IMR-90 (cell line): ENCODE data around the gene KRT34. TPM values are rescaled to one million over a fixed set of nuclear protein-coding genes. Genes with fewer than 3 reads are reported as not detected.
A peak's percentile ranks its signal among the peaks of the same experiment; 100 is the strongest.

Experiments
- ATAC-seq: fragments of 200-7000 bp; cut with Tn5 transposase; 2 replicates; pipeline ENCODE4 v1.9.1; 2020; ENCODE audit warnings: low read depth, mild to moderate bottlenecking, moderate library complexity
- BruUV-seq: library from RNA; stranded (reverse); fragments of 400-500 nt; replicated peaks from 2 replicates; lab custom pipeline; 2021; lab: Mats Ljungman, UMichigan
- CTCF ChIA-PET: fragments of 300-600 bp; formaldehyde crosslinking; extraction: SDS; loops from one replicate; lab custom pipeline; 2021; ENCODE audit warnings: antibody characterized with exemption; lab: Yijun Ruan, JAX
- POLR2A ChIA-PET: fragments of 300-600 bp; sonication (Branson Sonifier 250); formaldehyde crosslinking; loops from one replicate; lab custom pipeline; 2022; ENCODE audit warnings: antibody characterized with exemption; ENCODE audit not compliant: unreplicated experiment; lab: Charles Lee
- DNase-seq: peaks from one replicate; pipeline ENCODE4 v3.0.0; 2013
- H2AFZ ChIP-seq: replicated peaks from 2 replicates; pipeline ENCODE3; 2013; ENCODE audit warnings: low read length, mild to moderate bottlenecking; ENCODE audit not compliant: poor library complexity
- H2AK5ac ChIP-seq: 2 replicates; pipeline ENCODE4 v1.6.1; 2013; ENCODE audit warnings: low read depth, low read length, inconsistent platforms
- H2AK9ac ChIP-seq: replicated peaks from 2 replicates; pipeline ENCODE3; 2013; ENCODE audit warnings: mild to moderate bottlenecking, low read depth, low read length, moderate library complexity; ENCODE audit not compliant: poor library complexity
- H2BK120ac ChIP-seq: 2 replicates; pipeline ENCODE4 v1.6.1; 2013; ENCODE audit warnings: low read depth, low read length, inconsistent platforms
- H2BK15ac ChIP-seq: 3 replicates; pipeline ENCODE4 v1.6.1; 2013; ENCODE audit warnings: low read depth, low read length, inconsistent platforms
- H2BK20ac ChIP-seq: 2 replicates; pipeline ENCODE4 v1.6.1; 2013; ENCODE audit warnings: low read depth, mild to moderate bottlenecking, inconsistent platforms, low read length, moderate library complexity
- H2BK5ac ChIP-seq: 2 replicates; pipeline ENCODE4 v1.6.1; 2013; ENCODE audit warnings: mild to moderate bottlenecking, low read depth, low read length, inconsistent platforms; ENCODE audit not compliant: poor library complexity, severe bottlenecking
- H3K14ac ChIP-seq: replicated peaks from 2 replicates; pipeline ENCODE4 v1.6.1; 2013; ENCODE audit warnings: low read depth, low read length, inconsistent platforms
- H3K18ac ChIP-seq: 2 replicates; pipeline ENCODE4 v1.6.1; 2013; ENCODE audit warnings: low read depth, low read length, control low read depth
- H3K23ac ChIP-seq: 2 replicates; pipeline ENCODE4 v1.6.1; 2013; ENCODE audit warnings: low read depth, low read length, inconsistent platforms
- H3K27ac ChIP-seq: 2 replicates; pipeline ENCODE4 v1.5.1; 2013; ENCODE audit warnings: mild to moderate bottlenecking, control low read depth, low read length; ENCODE audit not compliant: insufficient read depth
- H3K27me3 ChIP-seq: 2 replicates; pipeline ENCODE4 v1.6.1; 2013; ENCODE audit warnings: low read length; ENCODE audit not compliant: control insufficient read depth, insufficient read depth
- H3K36me3 ChIP-seq: 2 replicates; pipeline ENCODE4 v1.6.1; 2013; ENCODE audit warnings: low read length, mixed read lengths; ENCODE audit not compliant: control insufficient read depth, insufficient read depth
- H3K4ac ChIP-seq: 2 replicates; pipeline ENCODE4 v1.6.1; 2013; ENCODE audit warnings: low read depth, low read length, inconsistent platforms
- H3K4me1 ChIP-seq: 2 replicates; pipeline ENCODE4 v1.6.1; 2013; ENCODE audit warnings: low read length, mixed read lengths; ENCODE audit not compliant: control insufficient read depth, insufficient read depth
- H3K4me2 ChIP-seq: 2 replicates; pipeline ENCODE4 v1.6.1; 2013; ENCODE audit warnings: low read depth, mild to moderate bottlenecking, control low read depth, low read length, moderate library complexity
- H3K4me3 ChIP-seq: 2 replicates; pipeline ENCODE4 v1.5.1; 2013; ENCODE audit warnings: low read depth, mild to moderate bottlenecking, control low read depth, low read length, moderate library complexity; ENCODE audit not compliant: insufficient read depth
- H3K56ac ChIP-seq: 2 replicates; pipeline ENCODE4 v1.6.1; 2013; ENCODE audit warnings: low read length, inconsistent platforms; ENCODE audit not compliant: insufficient read depth; ENCODE audit errors: extremely low read depth
- H3K79me1 ChIP-seq, 2 experiments: 2 replicates each; pipeline ENCODE4 v1.6.1; 2013; ENCODE audit warnings: low read length in 2 of 2, inconsistent platforms in 1 of 2, low read depth in 1 of 2
- H3K9ac ChIP-seq: 2 replicates; pipeline ENCODE4 v1.6.1; 2013; ENCODE audit warnings: low read depth, low read length, control low read depth
- H3K9me1 ChIP-seq: 2 replicates; pipeline ENCODE4 v1.6.1; 2013; ENCODE audit warnings: low read length, inconsistent platforms; ENCODE audit not compliant: insufficient read depth
- H3K9me3 ChIP-seq: 2 replicates; pipeline ENCODE4 v1.6.1; 2013; ENCODE audit warnings: low read length; ENCODE audit not compliant: control insufficient read depth, insufficient read depth
- H4K20me1 ChIP-seq: 2 replicates; pipeline ENCODE4 v1.6.1; 2013; ENCODE audit warnings: low read length, inconsistent platforms; ENCODE audit not compliant: insufficient read depth
- H4K5ac ChIP-seq: 2 replicates; pipeline ENCODE4 v1.6.1; 2013; ENCODE audit warnings: mild to moderate bottlenecking, low read depth, low read length, control low read depth
- H4K8ac ChIP-seq, 2 experiments: 2 replicates each; pipeline ENCODE4 v1.6.1; 2013; ENCODE audit warnings: low read depth in 2 of 2, low read length in 2 of 2, control low read depth in 1 of 2, inconsistent platforms in 1 of 2
- H4K91ac ChIP-seq: 2 replicates; pipeline ENCODE4 v1.6.1; 2013; ENCODE audit warnings: low read depth, low read length, inconsistent platforms; ENCODE audit not compliant: insufficient read depth
- RAD21 ChIP-seq: IDR thresholded peaks from 2 replicates; pipeline ENCODE4 v1.6.1; 2012; ENCODE audit warnings: low read length, improper control_type of control experiment
- WGBS, 2 experiments: methylation state at CpG; one replicate each; pipeline versions ENCODE4 v1.1.5 to v1.1.7; 2013; ENCODE audit warnings: missing lambda C conversion rate in 2 of 2; ENCODE audit not compliant: insufficient read length in 1 of 2; ENCODE audit errors: extremely low coverage in 2 of 2; 5-methylcytosine and 5-hydroxymethylcytosine counted together
- dilution Hi-C: fragments of 300-500 bp; cut with HindIII; formaldehyde crosslinking; loops from one replicate; pipeline ENCODE4 v1.14.3; 2018; ENCODE audit warnings: low sequenced_read_pairs; ENCODE audit not compliant: unreplicated experiment
- in situ Hi-C: fragments of 300-500 bp; cut with MboI; formaldehyde crosslinking; loops from 3 replicates; pipeline ENCODE4 v1.14.3; 2019; ENCODE audit warnings: low sequenced_read_pairs, inconsistent platforms, mixed read lengths
- intact Hi-C: fragments of 100-400 bp; cut with micrococcal nuclease; formaldehyde crosslinking; loops from 2 replicates; pipeline ENCODE4 v1.10.0; 2022
- polyA plus RNA-seq, 3 experiments: library from polyadenylated mRNA; depleted of rRNA; stranded (reverse); fragments of >200 nt; gene quantifications; 2 replicates each; pipeline ENCODE4 v1.2.3, GENCODE V29; 2012; ENCODE audit warnings: low replicate concordance in 1 of 3
- total RNA-seq: library from RNA; depleted of rRNA; stranded (reverse); fragments of >200 nt; gene quantifications from 2 replicates; pipeline ENCODE4 v1.2.3, GENCODE V29; 2012

KRT34 gene
- total and polyA plus RNA-seq, 2 of the 4 experiments (the other 2 are of a cell fraction) = 3.4 to 3.6 TPM

DNA sequence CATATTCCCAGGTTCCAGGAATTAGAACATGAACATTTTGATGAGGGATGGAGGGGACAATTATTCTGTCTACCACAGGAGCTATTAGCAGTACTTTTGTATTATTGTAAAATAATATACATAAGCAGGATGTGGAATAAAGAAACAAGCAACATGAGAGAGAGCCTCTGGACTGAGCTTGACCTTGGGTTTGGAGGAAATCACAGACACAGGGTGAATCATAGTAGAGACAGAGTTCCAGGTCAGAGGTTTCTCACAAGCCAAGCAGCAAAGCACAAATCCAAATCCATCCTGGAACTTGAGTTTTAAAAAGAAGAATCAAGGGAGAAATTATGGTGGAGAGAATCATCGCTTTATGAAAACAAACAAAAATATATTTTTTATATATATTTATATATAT, 10.2 kb upstream of the KRT34 start:
- intact Hi-C loops (no loop called here), in situ Hi-C loops (no loop called here), dilution Hi-C loops (no loop called here)
- H4K91ac ChIP-seq = no peak overlapping the region
- H2AFZ ChIP-seq = no peak overlapping the region
- WGBS, 2 experiments = no CpG with 5 or more reads among the region's 1 CpG
- 0 out of 4 replicates have a peak overlapping the region, but pooled peaks of 1 of the 2 experiments have one; percentile 62 for H4K8ac ChIP-seq
- H3K23ac ChIP-seq = no peak overlapping the region; the same call in 1 of the 2 replicates
- no peak for TF ChIP-seq RAD21
- peaks cover 5% of the 10 kb centered on the region; the same call in 1 of the 2 replicates for H3K4me1 ChIP-seq
- ATAC-seq (peak; percentile 78), DNase-seq (peak; percentile 74)
- 0 out of 2 replicates have a peak overlapping the region, but pooled peaks have one; percentile 79 for H2AK5ac ChIP-seq
- H4K5ac ChIP-seq = no peak overlapping the region
- H3K27me3 ChIP-seq = no peaks in the 10 kb centered on the region
- no peaks in the 10 kb centered on the region; the same call in 1 of the 2 replicates for H3K9me1 ChIP-seq
- 0 out of 3 replicates have a peak overlapping the region, but pooled peaks have one; percentile 86 for H2BK15ac ChIP-seq
- H2BK20ac ChIP-seq = no peak overlapping the region
- no TSS peak for BruUV-seq
- no peak overlapping the region for H3K9ac ChIP-seq
- ChIA-PET POLR2A (no interaction called here), CTCF (no interaction called here)
- no peak overlapping the region for H3K27ac ChIP-seq
- H2BK120ac ChIP-seq = no peak overlapping the region
- no peak overlapping the region for H3K4me3 ChIP-seq
- no peak overlapping the region for H3K4me2 ChIP-seq
- no peaks in the 10 kb centered on the region for H4K20me1 ChIP-seq
- H3K4ac ChIP-seq = no peak overlapping the region
- H3K14ac ChIP-seq = no peak overlapping the region
- peak overlapping the region; percentile 17 for H2BK5ac ChIP-seq
- H3K18ac ChIP-seq = no peak overlapping the region; the same call in 1 of the 2 replicates
- H3K36me3 ChIP-seq = no peaks in the 10 kb centered on the region
- no peaks in the 10 kb centered on the region for H3K79me1 ChIP-seq
- H3K9me3 ChIP-seq = no peaks in the 10 kb centered on the region
- H3K56ac ChIP-seq = no peak overlapping the region
- no peak overlapping the region for H2AK9ac ChIP-seq
